Stimulated activated CD4-positive, alpha-beta T cell treated with anti-CD3 and anti-CD28 coated beads, TNF-alpha, amount 100 ng/mL, for 24 hours (primary cell): ENCODE measurements around the gene CDK18.
"Not testable (repeated sequence)": the region's sequence is repeated elsewhere in the genome, so short reads cannot be mapped to it uniquely, and the experiment has no call there.

ENCODE experiments used
- DNase-seq, 3 experiments: peaks; one replicate each; pipeline ENCODE4 v3.0.0-alpha.2; 2020; ENCODE audit warnings: low read depth in 3 of 3

CDK18 gene

DNA sequence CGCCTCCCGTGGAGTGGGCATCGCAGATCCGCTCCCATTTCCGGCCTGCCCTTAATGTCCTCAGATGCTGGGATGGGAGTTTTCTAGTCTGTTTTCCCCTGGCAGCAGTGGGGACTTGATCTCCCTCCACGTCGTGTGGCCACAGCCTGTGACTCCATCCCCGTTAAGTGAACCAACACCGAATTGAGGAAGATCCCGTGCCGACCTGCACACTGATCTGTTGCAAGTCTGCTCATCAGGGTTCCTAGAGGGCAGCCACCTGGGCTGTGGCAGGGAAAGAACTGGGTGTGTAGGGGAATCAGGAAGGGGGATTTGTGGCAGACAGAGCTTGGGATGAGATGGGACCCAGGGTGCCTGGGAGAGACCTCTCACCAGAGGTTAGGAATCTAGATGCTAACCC is 23.3 kb upstream of the CDK18 start:
- DNase-seq, result no peak

GRCh38 chr1:205481629-205482151 is 22.8 kb upstream of the CDK18 start:
- no peak for DNase-seq

- not testable (repeated sequence) for DNase-seq
These were observed 21.9 kb upstream of the CDK18 start for GRCh38 chr1:205482587-205482986.

DNA sequence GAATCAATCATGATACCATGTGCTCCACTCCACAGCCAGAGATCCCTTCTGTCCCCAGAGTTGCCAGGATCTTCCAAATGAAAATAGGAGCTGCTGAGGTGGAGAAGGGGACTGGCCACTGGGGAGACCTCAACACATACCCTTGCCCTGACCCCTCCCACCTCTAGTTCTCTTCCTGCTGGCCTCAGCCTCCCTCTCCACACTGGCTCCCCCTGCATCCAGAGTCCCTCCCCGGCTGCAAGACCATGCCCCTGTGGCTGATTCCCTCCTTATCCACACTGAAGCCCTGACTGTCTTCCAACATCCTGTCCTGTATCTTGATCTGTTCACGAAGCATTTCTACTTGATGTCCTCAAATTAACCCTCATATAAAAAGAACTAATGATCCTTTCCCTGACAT is 21.1 kb upstream of the CDK18 start:
- DNase-seq, result no peak

DNA sequence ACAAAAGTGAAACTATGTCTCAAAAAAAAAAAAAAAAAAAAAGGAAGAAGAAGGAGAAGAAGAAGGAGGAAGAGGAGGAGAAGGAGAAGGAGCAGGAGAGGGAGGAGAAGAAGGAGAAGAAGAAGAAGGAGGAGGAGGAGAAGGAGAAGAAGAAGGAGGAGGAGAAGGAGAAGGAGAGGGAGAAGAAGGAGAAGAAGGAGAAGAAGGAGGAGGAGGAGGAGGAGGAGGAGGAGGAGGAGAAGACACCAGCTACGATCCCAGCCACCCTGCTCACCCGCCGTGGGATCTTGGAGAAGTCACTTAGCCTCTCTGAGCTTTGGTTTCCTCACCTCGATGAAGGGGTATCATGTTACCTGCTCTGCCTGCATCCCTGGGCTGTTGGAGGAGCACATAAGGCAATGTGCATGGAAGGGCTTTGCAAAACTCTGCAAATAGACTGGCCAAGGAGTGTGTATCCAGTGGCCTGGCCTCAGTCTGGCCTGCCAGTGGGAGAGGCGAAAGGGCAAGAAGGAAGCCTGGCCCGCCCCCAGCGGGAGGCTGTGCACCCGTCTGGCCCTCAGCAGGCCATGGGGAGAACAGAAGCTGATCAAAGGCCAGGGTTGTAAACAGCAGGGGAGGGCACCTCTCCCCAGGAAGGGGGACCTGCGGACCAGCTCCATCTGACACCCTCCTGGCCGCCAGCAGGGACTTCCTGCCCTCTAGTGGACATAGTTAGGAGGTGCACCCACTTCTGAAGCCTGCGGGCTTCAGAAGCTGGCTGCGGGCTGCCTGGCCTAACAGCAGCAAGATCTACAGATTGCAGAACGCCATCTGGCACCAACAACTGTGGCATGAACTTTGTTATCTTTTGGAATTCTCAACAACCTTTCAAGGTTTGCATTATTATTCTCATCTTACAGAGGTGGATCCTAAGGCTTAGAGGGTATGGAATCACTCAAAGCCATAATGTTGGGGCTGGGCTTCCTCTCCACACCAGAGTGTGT is 19.2 kb upstream of the CDK18 start:
- peak; percentile 29 to 50 (median 34) for DNase-seq

- no peak for DNase-seq
These were observed 18.2 kb upstream of the CDK18 start for GRCh38 chr1:205486258-205486657.

- DNase-seq, result peak in 1 of 3 experiments; percentile 20
These were observed 16.3 kb upstream of the CDK18 start for GRCh38 chr1:205488074-205488723.

- DNase-seq, result no peak
These were observed 12.7 kb upstream of the CDK18 start for GRCh38 chr1:205491794-205492193.

GRCh38 chr1:205492201-205492667 is 12.2 kb upstream of the CDK18 start:
- no peak for DNase-seq

DNA sequence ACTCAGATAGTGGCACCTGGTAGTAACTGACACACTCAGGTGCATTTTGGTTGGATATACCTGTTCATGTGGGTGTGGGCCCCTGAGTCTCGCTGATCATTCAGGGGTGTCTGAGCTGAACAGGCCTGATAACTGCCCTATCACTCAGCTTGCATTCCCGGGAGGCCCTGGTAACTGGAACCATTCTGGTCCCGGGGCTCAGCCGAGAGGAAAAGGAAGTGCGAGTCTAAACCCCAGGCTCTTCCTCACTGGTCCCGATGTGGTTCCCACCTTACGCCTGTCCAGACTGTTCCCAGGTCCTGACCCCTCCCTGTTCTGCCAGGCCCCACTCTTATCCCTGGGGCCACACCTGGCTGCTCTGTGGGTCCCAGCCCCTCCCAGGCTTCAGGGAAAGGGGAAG is 11.7 kb upstream of the CDK18 start:
- DNase-seq, result no peak

DNA sequence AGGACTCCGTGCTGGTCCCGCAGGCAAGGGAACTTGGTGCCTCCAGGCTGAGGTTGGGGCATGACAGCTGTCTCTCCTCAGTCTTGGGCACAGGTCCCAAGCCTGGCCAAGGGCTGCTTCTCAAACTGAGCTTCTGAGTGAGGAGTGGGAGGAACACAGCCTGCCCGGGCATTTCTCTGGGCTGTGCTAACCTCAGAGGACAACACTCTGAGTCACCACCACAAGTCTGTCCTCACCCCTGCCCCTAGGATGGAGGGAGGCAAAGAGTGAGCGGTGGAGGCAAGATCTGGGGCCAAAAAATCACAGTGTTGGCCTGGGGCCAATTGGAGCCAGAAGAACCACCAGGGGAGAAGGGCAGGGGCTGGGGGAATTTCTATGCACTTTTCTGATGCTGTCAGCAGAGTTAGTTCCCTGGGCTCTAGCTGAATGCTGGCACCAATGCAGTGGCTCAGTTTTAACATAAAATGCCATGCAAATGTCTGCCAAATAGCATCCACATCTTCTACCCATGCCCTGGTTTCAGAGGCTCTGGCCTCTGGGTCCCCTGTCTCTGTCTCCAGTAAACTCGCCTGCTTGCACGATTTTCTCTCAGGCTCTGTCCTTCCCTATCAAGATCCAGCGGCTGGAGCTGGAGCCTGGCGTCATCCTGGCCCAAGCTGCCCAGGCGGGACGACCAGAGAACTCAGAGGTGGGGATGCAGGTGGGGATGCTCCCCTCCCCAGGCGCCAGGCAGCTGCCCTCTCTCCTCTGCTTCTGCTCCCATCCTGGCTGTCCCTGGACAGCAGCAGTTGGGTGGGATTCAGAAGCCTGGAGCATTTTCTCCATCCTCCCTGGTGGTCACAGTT is 11.0 kb upstream of the CDK18 start:
- DNase-seq, result no peak

DNA sequence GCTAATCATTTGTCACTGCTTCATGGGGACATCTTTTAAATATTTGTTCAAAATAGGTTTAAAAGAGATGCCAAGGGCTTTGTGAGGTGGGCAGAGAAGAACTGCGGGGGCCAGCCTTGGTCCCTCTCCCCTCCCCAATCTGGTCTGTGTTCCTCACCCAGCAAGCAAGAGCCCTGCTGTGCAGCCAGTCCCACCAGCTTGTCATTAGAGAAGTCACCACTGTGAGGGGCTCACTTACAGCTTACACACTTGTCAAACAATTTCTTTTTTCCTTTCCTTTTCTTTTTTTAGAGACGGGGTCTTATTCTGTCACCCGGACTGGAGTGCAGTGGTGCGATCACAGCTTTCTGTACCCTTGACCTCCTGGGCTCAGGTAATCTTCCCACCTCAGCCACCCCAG is 10.4 kb upstream of the CDK18 start:
- no peak for DNase-seq

DNA sequence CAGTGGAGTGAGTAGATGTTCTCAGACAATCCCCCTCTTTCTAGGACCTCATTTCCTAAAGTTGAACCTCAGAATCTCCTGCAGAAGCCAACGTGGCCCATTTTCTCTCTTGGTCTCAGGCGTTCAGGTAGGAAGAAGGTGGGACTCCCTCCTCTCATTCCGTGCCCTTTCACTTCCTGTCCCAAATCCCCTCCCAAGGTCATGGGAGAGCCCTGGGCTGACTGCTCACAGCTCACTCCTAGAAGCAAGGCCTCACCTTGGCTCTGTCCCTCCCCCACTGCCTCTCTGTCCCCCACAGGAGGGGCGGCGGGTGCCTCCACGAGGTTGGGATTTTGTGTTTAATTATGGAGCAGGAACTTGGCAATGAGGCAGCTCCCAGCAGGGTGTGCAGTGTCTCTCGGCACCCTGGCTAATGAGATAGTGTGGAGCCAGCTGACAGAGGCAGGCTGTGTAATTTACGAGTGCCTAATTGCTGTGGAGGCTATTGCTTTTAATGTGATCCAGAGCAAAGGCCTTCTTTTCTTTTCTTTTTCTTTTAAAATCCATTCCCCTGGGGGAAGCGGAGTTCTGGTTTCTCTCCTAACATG is 9.1 kb upstream of the CDK18 start:
- no peak for DNase-seq

DNA sequence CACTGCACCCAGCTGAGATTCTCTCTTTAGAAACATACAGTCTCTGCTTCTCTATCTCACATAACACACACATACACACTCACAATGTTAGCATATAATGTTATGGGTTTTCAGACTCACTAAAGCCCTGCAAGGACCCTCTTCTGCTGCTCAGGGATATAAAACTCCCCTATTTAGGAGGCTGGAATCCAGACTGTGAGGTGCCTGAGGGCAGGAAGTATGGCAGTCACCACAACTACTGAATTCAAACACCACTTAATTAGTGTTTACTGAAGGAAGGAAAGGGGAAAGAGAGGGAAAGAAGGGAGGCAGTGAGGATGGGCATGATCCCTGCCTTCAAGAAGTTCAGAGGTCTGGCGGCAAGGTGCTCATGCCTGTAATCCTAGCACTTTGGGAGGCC is 7.8 kb upstream of the CDK18 start:
- DNase-seq, result no peak

GRCh38 chr1:205497351-205497750 is 7.1 kb upstream of the CDK18 start:
- DNase-seq, result no peak

DNA sequence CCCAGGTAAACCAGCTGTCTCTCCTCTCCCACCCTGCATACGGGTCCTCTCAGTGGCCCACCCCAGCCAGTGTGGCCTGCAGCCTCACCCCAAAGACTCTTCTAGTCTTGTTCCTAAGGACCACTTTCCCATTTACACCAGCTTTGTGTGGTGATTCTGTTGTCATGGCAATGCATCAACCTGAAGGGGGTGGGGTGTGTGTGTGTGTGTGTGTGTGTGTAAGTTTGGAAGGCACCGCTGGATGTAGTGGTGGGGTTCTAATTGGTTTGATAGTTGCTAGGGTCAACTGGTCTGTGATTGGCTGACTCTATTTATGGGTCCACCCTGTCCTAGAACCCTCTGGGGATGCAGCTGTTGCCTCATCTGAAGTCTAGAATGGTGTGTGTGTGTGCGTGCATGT is 4.7 kb upstream of the CDK18 start:
- no peak for DNase-seq

- DNase-seq, result no peak
These were observed 3.9 kb upstream of the CDK18 start for GRCh38 chr1:205500240-205501233.

DNA sequence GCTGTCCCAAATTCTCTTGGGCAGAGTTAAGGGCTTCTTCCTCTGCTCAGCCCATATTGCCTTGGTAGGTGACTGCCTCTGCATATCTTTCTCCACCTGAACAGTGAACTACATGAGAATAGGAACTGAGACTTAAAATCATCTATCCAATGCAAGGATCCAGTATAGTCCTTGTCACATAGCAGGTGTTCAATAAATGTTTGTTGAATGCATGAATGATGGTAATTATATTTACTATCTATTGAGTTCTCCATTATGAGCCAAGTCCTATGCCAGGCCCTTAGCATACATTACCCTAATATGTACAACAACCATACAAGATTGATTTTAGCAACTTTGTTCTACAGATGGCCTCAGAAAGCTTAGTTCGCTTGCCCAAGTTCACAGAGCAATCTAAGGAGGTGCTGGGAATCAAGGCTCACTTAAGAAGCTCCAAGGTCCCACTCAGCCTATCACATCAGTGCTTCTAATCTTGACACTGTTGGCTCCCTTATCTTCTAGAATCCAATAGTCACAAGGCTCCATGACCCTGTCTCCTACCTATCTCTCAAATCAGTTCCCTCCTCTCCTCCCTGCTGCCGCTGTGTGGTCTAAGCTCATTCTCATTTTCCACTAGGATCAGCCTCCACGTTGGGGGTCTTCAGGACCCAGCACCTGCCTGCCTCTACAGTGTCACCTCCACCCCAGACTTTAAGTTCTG is 2.2 kb upstream of the CDK18 start:
- DNase-seq, result no peak

GRCh38 chr1:205502992-205503391 is 1.5 kb upstream of the CDK18 start:
- DNase-seq, result no peak
